MM.1S (cell line): ENCODE measurements around the gene MFSD2A.

Experiments used
- EZH2 ChIP-seq: fragments of 300-600 bp; sonication (generic); optimal IDR thresholded peaks from 2 replicates; pipeline ENCODE3; 2017; ENCODE audit warnings: low read depth, mild to moderate bottlenecking, antibody characterized with exemption, low read length, mixed read lengths
- EZH2phosphoT487 ChIP-seq: fragments of 300-600 bp; sonication (generic); IDR thresholded peaks from 2 replicates; pipeline ENCODE4 v1.6.1; 2018; ENCODE audit warnings: antibody characterized with exemption, low read length
- TF ChIP-seq, protein P1 (sequence below): fragments of 300-600 bp; sonication (generic); IDR thresholded peaks from 2 replicates; pipeline ENCODE4 v1.5.1; 2016; ENCODE audit warnings: antibody characterized with exemption, low read length, mixed read lengths

DNA sequence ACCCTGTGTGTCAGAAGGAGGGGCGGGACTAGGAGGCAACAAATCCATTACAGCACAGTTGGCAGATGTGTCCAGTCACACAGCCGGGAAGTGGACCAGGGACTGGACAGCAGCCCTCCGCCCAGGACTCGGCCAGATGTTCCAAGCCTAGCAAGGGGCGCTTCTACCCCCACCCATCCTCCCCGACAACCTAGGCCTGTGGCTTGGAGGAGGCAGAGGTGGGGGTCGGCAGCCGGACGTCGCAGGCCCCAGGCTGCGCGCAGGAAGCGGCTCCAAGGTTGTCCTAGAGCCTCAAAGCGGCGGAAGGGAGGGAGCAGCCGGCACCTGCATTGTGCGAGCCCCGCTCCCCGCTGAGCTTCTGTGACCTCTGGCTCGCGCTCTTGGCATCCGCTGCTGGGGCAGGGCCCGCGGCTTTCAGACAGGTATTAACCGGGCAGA, 32.7 kb upstream of the MFSD2A start:
- TF ChIP-seq, protein P1, sequence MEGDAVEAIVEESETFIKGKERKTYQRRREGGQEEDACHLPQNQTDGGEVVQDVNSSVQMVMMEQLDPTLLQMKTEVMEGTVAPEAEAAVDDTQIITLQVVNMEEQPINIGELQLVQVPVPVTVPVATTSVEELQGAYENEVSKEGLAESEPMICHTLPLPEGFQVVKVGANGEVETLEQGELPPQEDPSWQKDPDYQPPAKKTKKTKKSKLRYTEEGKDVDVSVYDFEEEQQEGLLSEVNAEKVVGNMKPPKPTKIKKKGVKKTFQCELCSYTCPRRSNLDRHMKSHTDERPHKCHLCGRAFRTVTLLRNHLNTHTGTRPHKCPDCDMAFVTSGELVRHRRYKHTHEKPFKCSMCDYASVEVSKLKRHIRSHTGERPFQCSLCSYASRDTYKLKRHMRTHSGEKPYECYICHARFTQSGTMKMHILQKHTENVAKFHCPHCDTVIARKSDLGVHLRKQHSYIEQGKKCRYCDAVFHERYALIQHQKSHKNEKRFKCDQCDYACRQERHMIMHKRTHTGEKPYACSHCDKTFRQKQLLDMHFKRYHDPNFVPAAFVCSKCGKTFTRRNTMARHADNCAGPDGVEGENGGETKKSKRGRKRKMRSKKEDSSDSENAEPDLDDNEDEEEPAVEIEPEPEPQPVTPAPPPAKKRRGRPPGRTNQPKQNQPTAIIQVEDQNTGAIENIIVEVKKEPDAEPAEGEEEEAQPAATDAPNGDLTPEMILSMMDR = no peak
- TF ChIP-seq EZH2 = no peak
- no peak for TF ChIP-seq EZH2phosphoT487
